ENCODE results near the gene TGFB1I1. TPM values are rescaled to one million over a fixed set of nuclear protein-coding genes. Genes with fewer than 3 reads are reported as not detected.

Gene TGFB1I1
- total and polyA plus RNA-seq, 2 of the 13 experiments (the other 11 are each of a cell fraction or from before 2014, with no cell fraction given): 0.80 to 2.9 TPM

DNA sequence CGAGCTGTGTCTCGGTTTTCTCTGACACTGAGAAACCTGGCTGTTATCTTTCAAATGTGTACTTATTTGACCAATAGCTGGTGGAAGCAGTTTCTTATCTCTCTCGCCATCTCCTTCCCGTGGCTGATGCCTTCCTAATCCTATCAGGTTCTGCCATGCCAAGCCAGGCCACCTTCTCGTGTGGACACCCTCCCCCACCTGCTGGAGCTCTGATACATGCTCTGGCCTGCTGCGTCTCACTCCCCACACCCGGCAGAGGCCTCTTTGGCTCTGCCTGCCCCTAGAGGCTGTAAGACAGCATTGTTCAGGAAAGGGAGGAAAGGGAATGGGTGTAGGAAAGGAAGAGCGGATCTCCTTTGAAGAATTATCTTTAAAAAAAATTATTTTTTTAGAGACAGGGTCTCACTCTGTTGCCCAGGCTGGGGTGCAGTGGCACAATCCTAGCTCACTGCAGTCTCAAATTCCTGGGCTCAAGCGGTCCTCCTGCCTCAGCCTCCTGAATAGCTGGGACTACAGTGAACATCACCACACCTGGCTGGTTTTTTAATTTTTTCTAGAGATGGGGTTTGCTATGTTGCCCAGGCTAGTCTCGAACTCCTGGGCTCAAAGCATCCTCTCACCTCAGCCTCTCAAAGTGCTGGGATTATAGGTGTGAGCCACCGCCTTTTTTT is 20.1 kb upstream of the TGFB1I1 start (continued):
- TF ChIP-seq, protein P1, sequence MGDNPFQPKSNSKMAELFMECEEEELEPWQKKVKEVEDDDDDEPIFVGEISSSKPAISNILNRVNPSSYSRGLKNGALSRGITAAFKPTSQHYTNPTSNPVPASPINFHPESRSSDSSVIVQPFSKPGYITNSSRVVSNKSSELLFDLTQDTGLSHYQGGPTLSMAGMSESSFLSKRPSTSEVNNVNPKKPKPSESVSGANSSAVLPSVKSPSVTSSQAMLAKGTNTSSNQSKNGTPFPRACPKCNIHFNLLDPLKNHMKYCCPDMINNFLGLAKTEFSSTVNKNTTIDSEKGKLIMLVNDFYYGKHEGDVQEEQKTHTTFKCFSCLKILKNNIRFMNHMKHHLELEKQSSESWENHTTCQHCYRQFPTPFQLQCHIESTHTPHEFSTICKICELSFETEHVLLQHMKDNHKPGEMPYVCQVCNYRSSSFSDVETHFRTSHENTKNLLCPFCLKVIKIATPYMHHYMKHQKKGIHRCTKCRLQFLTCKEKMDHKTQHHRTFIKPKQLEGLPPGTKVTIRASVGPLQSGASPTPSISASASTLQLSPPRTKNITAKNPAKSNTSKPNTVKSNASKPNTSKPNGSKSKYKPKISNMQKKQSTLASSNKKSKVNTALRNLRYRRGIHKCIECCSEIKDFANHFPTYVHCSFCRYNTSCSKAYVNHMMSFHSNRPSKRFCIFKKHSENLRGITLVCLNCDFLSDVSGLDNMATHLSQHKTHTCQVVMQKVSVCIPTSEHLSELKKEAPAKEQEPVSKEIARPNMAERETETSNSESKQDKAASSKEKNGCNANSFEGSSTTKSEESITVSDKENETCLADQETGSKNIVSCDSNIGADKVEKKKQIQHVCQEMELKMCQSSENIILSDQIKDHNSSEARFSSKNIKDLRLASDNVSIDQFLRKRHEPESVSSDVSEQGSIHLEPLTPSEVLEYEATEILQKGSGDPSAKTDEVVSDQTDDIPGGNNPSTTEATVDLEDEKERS (CRISPR knock-in tag; IDR thresholded peaks at IDR 0.05): no peak
- TF ChIP-seq ZNF431 (CRISPR knock-in tag; IDR thresholded peaks at IDR 0.05; ENCODE audit: borderline replicate concordance, low read depth): no peak
- TF ChIP-seq, protein P2, sequence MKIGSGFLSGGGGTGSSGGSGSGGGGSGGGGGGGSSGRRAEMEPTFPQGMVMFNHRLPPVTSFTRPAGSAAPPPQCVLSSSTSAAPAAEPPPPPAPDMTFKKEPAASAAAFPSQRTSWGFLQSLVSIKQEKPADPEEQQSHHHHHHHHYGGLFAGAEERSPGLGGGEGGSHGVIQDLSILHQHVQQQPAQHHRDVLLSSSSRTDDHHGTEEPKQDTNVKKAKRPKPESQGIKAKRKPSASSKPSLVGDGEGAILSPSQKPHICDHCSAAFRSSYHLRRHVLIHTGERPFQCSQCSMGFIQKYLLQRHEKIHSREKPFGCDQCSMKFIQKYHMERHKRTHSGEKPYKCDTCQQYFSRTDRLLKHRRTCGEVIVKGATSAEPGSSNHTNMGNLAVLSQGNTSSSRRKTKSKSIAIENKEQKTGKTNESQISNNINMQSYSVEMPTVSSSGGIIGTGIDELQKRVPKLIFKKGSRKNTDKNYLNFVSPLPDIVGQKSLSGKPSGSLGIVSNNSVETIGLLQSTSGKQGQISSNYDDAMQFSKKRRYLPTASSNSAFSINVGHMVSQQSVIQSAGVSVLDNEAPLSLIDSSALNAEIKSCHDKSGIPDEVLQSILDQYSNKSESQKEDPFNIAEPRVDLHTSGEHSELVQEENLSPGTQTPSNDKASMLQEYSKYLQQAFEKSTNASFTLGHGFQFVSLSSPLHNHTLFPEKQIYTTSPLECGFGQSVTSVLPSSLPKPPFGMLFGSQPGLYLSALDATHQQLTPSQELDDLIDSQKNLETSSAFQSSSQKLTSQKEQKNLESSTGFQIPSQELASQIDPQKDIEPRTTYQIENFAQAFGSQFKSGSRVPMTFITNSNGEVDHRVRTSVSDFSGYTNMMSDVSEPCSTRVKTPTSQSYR (CRISPR knock-in tag; IDR thresholded peaks at IDR 0.05; ENCODE audit: borderline replicate concordance): peak; percentile 97
- no peak for TF ChIP-seq ZNF605 (CRISPR knock-in tag; IDR thresholded peaks at IDR 0.05)
- TF ChIP-seq FOXK1 (CRISPR knock-in tag; IDR thresholded peaks at IDR 0.05; ENCODE audit: borderline replicate concordance, low read depth): no peak
- TF ChIP-seq STAG1 (CRISPR knock-in tag; IDR thresholded peaks at IDR 0.05): peak; percentile 67
- TF ChIP-seq ZMAT3 (CRISPR knock-in tag; conservative IDR thresholded peaks at IDR 0.05): no peak
- no peak for TF ChIP-seq ZNF503 (CRISPR knock-in tag; IDR thresholded peaks at IDR 0.05)
- no peak for TF ChIP-seq TAF15 (IDR thresholded peaks at IDR 0.05; ENCODE audit: low read depth, low read length, poor library complexity, severe bottlenecking)
- peak; percentile 61 for TF ChIP-seq ZMYM4 (CRISPR knock-in tag; IDR thresholded peaks at IDR 0.05)
- TF ChIP-seq ZNF674 (CRISPR knock-in tag; IDR thresholded peaks at IDR 0.05; ENCODE audit: low read depth): no peak
- no peak for TF ChIP-seq CENPT (CRISPR knock-in tag; IDR thresholded peaks at IDR 0.05; ENCODE audit: low read depth)
- TF ChIP-seq UBTF (CRISPR knock-in tag; IDR thresholded peaks at IDR 0.05): 0 out of 2 replicates have a peak, but pooled peaks have one; percentile 36
- no peak for TF ChIP-seq PAXIP1 (CRISPR knock-in tag; conservative IDR thresholded peaks at IDR 0.05)
